NCI-H187 (cell line): ENCODE data around the gene GABRG3.

ENCODE experiments used
- DNase-seq, 2 experiments: peaks; one replicate each; lab custom pipeline; 2025; lab: John Stamatoyannopoulos, UW

GABRG3 gene

GRCh38 chr15:27509014-27509413 is 538.0 kb downstream of the GABRG3 start:
- no peak for DNase-seq

DNA sequence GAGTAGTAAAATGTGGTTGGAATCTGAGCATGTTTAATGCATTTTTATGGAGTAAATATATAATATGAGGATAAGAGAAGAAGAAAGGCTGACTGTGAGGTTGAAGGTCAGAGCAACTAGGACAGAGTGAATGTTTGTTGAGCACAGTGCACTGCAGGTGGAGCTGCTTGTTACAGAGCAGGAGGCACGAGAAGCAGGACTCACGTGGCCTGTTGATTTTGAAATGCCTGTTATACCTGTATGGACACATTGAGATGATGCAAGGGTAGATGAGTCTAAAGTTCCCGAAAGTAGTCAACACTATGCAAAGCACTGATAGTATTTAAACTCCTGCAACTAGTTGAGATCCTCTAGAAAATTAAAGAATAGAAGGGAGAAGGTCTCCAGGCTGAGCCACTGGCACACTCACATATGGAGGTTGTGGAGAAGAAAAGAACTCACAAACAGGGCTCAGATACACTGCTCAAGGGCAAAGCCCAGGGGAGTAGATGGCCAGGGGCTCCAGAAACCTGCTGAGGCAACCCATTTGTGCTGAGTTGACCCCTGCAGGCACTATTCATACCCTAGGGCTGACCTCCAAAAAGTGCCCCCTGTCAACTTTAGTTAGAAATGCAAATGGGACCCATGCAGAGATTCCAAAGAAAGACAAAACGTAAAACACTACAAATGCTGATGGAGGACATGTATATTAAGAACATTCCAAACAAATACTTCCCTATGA is 541.5 kb downstream of the GABRG3 start:
- DNase-seq, result no peak

- DNase-seq, result no peak
Observed at GRCh38 chr15:27514526-27514925, 543.5 kb downstream of the GABRG3 start.

GRCh38 chr15:27527490-27528067 is 556.6 kb downstream of the GABRG3 start:
- DNase-seq, result no peak

DNA sequence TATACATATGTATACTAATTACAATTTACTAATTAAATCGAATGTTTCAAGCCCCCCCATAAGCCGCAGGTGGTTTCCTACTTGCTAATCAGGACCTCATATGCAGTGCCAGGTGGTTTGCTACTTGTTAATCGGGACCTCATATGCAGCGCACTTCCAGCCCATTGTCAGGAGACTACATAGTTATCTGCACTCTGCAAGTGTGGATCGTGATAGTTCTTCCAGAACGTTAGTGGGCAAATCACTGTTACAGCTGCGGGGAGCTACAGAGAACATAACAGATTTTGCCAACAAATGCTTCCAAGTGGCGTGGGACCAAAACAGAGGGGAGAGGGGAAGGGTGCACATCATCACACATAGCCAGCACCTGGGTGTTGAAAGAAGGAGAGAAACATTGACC is 558.4 kb downstream of the GABRG3 start:
- DNase-seq, result no peak

- no peak for DNase-seq
Observed at GRCh38 chr15:27530994-27531393, 560.0 kb downstream of the GABRG3 start.

DNA sequence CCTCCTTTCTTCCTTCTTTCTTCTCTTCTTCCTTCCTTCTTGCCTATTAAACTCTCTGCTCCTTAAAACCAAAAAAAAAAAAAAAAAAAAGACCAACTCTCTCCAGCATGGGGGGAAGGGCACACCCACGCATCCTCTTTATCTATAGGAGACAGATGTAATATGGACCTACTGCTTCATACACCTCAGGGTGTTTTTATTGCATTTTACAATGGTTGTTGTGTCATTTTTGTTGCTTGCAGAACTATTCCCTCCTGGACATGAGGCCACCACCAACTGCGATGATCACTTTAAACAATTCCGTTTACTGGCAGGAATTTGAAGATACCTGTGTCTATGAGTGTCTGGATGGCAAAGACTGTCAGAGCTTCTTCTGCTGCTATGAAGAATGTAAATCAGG is 561.4 kb downstream of the GABRG3 start:
- DNase-seq, result no peak

DNA sequence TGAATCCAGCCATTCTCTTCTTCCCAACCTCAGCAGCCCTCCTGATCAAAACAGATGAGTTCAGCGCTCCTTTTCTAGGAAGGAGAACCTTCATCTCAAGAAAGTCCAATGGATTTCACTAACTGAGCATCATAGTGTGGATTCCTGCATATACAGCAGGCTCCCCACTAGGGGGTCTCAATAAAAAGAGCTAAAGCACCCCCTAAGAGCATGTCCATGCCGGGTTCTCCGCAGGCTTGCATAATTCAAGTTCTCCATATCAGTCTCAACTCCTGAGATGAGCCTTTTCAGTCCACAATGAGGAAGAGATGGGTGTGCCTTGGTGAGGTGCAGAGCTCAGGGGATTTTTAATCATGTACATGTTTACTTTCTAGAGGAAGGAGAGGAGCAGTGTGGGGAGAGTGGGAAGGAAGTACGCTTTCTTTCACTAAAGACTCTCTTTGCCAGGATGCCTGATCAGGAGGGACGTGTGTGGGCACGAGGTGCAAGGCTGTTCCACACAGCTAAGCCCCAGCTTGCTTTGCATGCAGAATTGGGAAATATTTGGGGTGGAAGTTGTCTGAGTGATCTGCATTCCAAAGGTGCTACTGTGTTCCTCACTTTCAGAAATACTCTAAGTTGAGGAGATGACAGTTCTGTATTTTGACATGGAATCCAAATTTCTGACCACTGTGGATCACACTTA is 564.6 kb downstream of the GABRG3 start:
- DNase-seq, result no peak

- DNase-seq, result no peak
Observed at GRCh38 chr15:27538325-27538724, 567.3 kb downstream of the GABRG3 start.

GRCh38 chr15:27541581-27541980 is 570.6 kb downstream of the GABRG3 start:
- DNase-seq, result no peak

- peak; percentile 20 to 32 for DNase-seq
Observed at GRCh38 chr15:27545494-27546255, 574.7 kb downstream of the GABRG3 start.

- no peak for DNase-seq
Observed at GRCh38 chr15:27549746-27550145, 578.8 kb downstream of the GABRG3 start.

DNA sequence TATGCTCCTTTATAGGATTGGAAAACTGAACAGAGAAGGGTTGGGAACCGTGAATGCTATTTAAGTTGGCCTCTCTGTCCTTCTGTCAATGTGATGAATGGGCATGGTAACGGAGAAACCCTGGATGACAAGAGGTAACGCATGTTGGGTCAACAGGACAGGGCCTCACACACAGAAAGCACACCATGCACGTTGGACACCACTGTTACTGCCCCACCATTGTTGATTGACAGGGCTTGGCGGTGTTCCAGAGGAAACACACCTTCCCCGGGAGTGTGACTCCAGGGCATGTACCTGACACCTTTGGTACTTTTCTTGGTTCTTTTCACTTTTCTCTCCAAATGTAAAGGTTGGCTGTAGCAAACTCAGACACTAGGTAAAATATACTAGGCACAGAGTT is 579.7 kb downstream of the GABRG3 start:
- DNase-seq, result no peak

DNA sequence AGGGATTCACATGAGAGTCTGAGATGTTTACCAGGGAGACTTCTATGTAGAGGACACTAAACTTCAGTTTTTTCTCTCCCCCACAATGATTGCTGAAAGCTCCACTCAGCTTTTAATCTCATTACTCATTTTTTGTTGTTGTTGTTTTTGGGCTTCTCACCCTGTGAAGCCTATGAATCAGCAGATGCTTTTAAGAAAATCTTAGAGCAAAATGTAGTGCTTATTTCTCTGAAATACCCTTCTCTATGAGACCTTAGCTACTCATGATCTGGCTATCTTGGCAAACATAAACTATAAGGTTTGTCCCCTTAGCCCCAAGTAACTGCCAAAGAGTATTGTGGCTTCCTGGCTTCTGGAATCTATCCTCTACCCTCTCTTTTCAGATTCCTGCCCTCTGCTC is 590.8 kb downstream of the GABRG3 start:
- DNase-seq, result no peak

DNA sequence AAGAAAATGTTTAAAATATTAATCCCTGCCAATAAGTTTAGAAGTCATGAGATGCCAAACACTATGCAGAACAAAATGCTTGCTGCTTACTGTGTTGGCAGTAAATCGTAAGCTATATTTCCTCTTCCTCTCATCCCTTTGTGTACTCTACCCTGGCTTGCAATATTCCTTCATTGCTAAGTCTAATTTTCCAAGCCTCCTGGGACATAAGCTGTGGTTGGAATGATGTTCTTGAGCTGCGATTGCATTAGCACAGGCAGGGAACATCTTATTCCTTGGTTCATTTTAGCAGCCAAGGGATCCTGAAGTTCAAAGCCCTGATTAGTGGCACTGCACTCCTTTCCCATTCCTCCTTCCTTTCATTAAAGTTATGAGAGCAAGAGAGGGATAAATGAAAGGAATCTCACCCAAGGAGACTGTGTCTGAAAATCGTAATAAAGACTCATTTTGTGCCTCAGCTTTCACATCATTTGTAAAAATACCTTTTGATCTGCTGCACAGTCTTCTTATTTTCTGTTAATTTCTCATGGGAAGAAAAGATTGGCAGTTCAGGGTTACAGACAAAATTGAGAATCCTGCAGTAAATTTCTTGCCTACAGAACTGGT is 592.9 kb downstream of the GABRG3 start:
- no peak for DNase-seq

GRCh38 chr15:27564656-27565055 is 593.7 kb downstream of the GABRG3 start:
- DNase-seq, result no peak

- DNase-seq, result no peak
Observed at GRCh38 chr15:27570746-27571145, 599.8 kb downstream of the GABRG3 start.

DNA sequence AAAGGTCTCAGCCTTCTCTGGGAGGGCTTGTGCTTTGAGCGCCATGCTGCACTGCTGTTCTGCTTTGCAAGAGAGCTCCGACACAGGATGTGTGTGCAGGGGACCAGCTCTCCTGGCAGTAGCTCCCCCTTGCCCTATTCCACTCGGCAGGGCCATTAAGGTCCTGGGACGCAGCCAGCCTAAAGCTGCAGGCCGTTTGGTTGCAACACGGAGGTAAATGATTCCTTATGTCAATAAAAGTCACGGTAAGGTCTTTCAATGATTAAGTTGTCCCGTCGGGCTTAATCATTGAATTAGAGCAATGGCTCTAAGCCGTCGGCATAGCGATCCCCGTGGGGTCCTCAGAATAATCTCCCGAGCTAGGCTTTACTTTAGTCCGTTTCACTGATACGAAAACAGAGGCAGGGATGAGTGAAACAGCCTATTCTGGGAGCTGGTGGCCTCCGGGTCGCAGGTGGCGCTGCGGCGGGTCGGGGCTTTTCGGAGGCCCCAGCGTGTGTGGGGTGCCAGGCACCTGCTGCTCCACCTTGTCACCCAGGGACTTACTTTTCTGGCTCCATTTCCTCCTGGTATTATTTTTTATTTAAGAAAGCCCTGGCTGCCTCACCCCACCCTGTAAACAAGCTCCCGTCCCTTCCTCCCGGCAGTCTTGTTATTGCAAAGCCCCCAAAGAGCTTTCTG is 603.0 kb downstream of the GABRG3 start:
- no peak for DNase-seq

DNA sequence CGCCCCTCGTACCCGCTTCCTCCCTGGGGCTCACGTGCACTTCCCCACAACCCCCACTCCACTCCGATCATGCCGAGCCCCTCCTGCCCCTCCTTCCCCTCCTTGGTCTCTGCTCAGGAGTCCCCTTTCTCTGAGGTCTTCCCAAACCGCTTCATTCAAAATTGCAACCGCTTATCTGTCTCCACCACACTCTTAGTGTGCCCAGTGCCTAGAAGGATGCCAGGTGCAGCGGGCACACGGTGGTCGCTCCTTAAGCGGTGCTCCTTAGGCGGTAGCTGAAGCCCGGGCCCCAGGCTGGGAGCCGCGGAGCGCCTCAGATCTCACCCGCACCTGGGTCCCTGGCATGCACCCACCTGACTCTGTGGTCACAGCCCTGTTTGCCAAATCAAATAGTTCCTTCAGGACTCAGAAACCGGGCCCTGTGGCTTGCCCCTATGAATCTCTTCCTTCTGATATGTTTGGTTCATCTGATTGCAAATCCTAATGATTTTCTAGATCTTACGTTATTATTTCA is 603.6 kb downstream of the GABRG3 start:
- no peak for DNase-seq

DNA sequence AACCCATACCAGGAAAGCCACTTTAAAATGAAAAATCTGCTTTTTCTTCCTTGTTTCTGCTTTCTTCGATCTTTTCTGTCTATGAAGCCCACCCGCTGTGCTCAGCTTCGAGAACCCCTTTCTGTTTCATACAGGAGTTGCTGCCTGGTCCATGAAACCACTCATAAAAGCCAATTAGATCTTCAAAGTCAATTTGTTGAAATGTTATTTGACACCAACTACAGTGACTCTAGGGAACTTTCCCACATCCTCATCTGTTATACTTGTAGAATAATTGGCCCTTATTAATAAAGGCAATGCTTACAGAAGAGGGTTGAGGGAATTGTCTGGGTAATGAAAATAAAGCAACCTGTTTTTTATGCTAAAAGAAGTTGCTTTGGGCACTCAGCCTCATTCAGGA is 604.5 kb downstream of the GABRG3 start:
- DNase-seq, result no peak

DNA sequence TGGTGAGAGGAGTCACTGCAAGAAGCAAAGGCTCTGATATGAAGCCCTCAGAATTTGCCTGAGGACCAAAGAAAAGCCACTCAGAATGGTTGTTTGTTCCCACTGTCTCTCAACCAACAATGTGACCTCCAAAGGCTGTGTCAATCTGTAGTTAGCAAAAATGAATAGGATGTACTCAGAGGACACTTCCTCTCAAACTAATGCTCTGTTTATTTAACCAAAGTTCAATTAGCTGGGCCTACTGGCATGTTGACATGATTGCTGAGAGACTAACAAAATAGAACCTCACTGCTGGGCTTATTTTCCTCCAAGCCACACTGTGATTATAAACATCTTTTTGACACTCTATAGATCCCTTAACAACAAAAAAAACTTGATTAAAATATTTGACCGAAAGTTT is 605.6 kb downstream of the GABRG3 start:
- DNase-seq, result no peak
